Cardiac muscle cell (in vitro differentiated cells and primary cell): ENCODE results near the gene CYGB. TPM values are rescaled to one million over a fixed set of nuclear protein-coding genes. Genes with fewer than 3 reads are reported as not detected.
"Not testable (repeated sequence)": the region's sequence is repeated elsewhere in the genome, so short reads cannot be mapped to it uniquely, and the experiment has no call there.

Experiments
- DNase-seq, 2 donors: peaks; one replicate each; pipeline versions ENCODE4 v3.0.0 to v3.0.0-alpha.2; 2010 to 2017; ENCODE audit warnings: low read depth in 1 of 2, low spot score in 1 of 2
- H3K27ac ChIP-seq: fragments of 200-600 bp; sonication (generic); 2 replicates; pipeline ENCODE4 v1.5.1; 2016
- H3K27me3 ChIP-seq: fragments of 200-600 bp; sonication (generic); 2 replicates; pipeline ENCODE4 v1.6.0; 2016; ENCODE audit warnings: control low read depth
- H3K36me3 ChIP-seq: fragments of 200-600 bp; sonication (generic); 2 replicates; pipeline ENCODE4 v1.5.1; 2016; ENCODE audit warnings: control low read depth
- H3K4me1 ChIP-seq: fragments of 200-600 bp; sonication (generic); 2 replicates; pipeline ENCODE4 v1.8.1; 2017; ENCODE audit warnings: low read depth, mild to moderate bottlenecking, mixed run types
- H3K4me3 ChIP-seq: fragments of 200-600 bp; sonication (generic); 2 replicates; pipeline ENCODE4 v1.5.1; 2016; ENCODE audit warnings: mild to moderate bottlenecking
- H3K9me3 ChIP-seq: fragments of 200-600 bp; sonication (generic); 2 replicates; pipeline ENCODE4 v1.5.1; 2017; ENCODE audit warnings: low read depth, mild to moderate bottlenecking, control low read depth
- CTCF ChIP-seq: IDR thresholded peaks from 2 replicates; pipeline ENCODE4 v1.5.1; 2012; ENCODE audit warnings: low read depth, mild to moderate bottlenecking, low read length
- polyA plus RNA-seq: library from polyadenylated mRNA; unstranded; fragments of >200 nt; fragmentation: Nextera tagmentation; extraction: Ambion mirVana; gene quantifications from 2 replicates; pipeline ENCODE4 v1.2.1, GENCODE V29; 2016
- total RNA-seq: library from RNA; depleted of rRNA; stranded (reverse); fragments of >200 nt; gene quantifications from 2 replicates; pipeline ENCODE4 v1.2.3, GENCODE V29; 2016

CYGB gene
- total and polyA plus RNA-seq, 2 experiments from 2014 or later: 7.4 to 11.9 TPM

- H3K4me1 ChIP-seq: no peaks in the 10 kb centered on the region
- no peak for DNase-seq
- no peak overlapping the region for H3K4me3 ChIP-seq
- H3K36me3 ChIP-seq: peaks cover 3% of the 10 kb centered on the region
- no peaks in the 10 kb centered on the region for H3K27me3 ChIP-seq
- TF ChIP-seq CTCF: no peak
- H3K9me3 ChIP-seq: no peaks in the 10 kb centered on the region
- no peak overlapping the region for H3K27ac ChIP-seq
Measured at GRCh38 chr17:76567634-76568432, 30.3 kb upstream of the CYGB start.

- peaks cover 3% of the 10 kb centered on the region for H3K36me3 ChIP-seq
- no peaks in the 10 kb centered on the region for H3K9me3 ChIP-seq
- no peaks in the 10 kb centered on the region for H3K4me1 ChIP-seq
- no peak for DNase-seq
- H3K4me3 ChIP-seq: no peak overlapping the region
- no peak overlapping the region for H3K27ac ChIP-seq
- no peaks in the 10 kb centered on the region for H3K27me3 ChIP-seq
- TF ChIP-seq CTCF: no peak
Measured at GRCh38 chr17:76566988-76567431, 29.5 kb upstream of the CYGB start.

- TF ChIP-seq CTCF: no peak
- no peak for DNase-seq
- no peaks in the 10 kb centered on the region for H3K27me3 ChIP-seq
- H3K36me3 ChIP-seq: peaks cover 7% of the 10 kb centered on the region
- no peaks in the 10 kb centered on the region for H3K9me3 ChIP-seq
- no peak overlapping the region for H3K4me3 ChIP-seq
- no peaks in the 10 kb centered on the region for H3K4me1 ChIP-seq
- H3K27ac ChIP-seq: no peak overlapping the region
Measured at GRCh38 chr17:76566613-76566943, 29.1 kb upstream of the CYGB start.

GRCh38 chr17:76565728-76566612 is 28.5 kb upstream of the CYGB start:
- Histone ChIP-seq H3K27ac (no peak overlapping the region), H3K9me3 (no peaks in the 10 kb centered on the region), H3K27me3 (no peaks in the 10 kb centered on the region), H3K4me3 (no peak overlapping the region), H3K4me1 (no peaks in the 10 kb centered on the region), H3K36me3 (peaks cover 13% of the 10 kb centered on the region)
- DNase-seq: no peak
- TF ChIP-seq CTCF: no peak

GRCh38 chr17:76564991-76565727 is 27.6 kb upstream of the CYGB start:
- not testable (repeated sequence) for H3K9me3 ChIP-seq, H3K4me3 ChIP-seq, H3K4me1 ChIP-seq, H3K27ac ChIP-seq, DNase-seq, H3K27me3 ChIP-seq
- H3K36me3 ChIP-seq: peaks cover 15% of the 10 kb centered on the region

- peaks cover 15% of the 10 kb centered on the region for H3K36me3 ChIP-seq
- not testable (repeated sequence) for H3K9me3 ChIP-seq, H3K4me1 ChIP-seq, H3K27ac ChIP-seq, H3K27me3 ChIP-seq, DNase-seq, H3K4me3 ChIP-seq
Measured at GRCh38 chr17:76563359-76563758, 25.9 kb upstream of the CYGB start.
